Activated naive CD4-positive, alpha-beta T cell treated with anti-CD3 and anti-CD28 coated beads, Interleukin-2, amount 50 U/mL, for 16 hours (primary cell): ENCODE data around the gene CD320.
"Not testable (repeated sequence)": the region's sequence is repeated elsewhere in the genome, so short reads cannot be mapped to it uniquely, and the experiment has no call there.

Experiments used
- DNase-seq: peaks from one replicate; pipeline ENCODE4 v3.0.0-alpha.2; 2020

CD320 gene

DNA sequence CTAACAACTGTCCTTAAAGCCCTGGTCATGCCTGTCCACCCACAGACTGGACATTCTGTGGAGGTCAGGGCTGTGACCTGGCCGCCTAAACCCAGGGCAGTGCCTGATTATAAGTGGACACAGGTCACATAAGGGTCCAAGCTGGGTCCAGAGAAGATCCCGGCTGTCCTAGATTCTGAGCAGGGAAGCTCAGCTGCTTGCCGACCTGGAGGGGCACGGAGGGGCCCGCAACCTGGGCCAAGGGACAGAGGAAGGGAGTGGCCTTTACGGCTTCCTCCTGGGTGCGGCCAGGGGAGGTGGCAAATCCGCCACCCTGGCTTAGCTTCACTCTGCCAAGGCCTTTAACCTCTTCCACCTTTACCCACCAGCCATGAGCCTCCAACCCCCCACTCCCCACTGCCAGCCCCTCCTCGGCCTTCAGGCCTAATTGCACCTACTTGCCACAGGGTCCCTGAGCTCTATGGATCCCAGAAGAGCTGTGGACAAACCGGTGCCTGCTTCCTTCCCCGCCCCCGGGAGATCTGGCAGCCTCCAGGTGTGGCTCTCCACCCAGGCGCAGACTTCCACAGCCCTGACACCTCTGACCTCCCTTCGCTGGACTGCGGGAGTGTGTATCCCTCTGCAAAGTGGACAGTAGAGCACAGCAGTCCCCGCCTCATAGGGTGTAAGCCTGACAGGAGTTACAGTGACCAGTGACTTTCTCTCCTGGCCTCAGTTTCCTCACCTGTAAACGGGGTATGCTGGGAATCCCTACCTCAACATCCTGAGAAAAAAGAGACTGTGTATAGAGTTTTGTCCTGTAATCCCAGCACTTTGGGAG lies 1.7 kb downstream of the CD320 start:
- DNase-seq, result peak; percentile 11

DNA sequence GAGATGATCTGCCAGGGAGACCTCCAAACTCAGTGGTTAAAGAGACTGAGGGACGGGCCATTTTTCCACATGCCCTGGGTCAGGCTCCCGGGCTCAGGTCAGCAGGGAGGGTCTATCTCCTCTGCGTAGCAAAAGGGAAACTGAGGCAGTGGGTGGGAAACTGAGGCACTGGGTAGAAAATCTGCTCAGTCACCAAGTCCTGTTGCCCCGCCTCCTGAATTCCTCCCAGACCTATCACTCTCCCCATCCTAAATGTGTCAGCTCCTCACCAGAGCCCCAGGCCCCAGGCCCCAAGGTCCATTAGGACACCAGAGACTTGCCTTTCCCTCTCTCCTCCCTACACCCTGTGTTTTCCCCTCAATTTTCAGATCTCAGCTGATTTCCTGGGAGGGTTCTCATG lies 2.4 kb downstream of the CD320 start:
- peak; percentile 3 for DNase-seq

DNA sequence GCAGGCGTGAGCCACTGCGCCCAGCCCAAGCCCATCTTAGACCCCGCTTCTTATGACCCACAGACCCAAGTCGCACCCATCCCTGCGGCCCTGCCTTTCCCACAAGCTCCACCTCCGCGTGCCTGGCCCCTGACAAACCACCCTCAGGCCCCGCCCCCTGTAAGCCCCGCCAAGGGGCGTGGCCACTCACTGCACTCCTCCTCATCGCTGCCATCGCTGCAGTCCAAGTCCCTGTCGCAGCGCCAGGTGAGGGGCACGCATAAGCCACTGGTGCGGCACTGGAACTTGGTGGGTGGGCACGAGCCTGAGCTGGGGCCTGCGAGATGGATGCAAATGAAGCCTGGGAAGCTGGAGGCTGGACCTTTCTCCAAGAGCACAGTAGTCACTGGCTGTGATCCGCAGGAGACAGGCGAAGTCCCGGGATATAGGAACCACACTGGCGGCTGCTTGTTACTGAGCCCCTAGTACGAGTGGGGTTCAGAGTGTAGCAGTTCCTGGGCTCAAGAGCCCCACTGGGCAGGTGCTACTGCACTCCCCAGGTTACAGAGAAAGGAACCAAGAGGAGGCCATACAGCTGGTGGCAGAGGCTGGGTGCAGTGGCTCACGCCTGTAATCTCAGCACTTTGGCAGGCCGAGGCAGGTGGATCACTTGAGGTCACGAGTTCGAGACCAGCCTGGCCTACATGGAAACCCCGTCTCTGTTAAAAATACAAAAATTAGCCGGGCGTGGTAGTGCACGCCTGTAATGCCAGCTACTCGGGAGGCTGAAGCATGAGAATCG lies 3.1 kb downstream of the CD320 start:
- DNase-seq, result peak; percentile 41

DNA sequence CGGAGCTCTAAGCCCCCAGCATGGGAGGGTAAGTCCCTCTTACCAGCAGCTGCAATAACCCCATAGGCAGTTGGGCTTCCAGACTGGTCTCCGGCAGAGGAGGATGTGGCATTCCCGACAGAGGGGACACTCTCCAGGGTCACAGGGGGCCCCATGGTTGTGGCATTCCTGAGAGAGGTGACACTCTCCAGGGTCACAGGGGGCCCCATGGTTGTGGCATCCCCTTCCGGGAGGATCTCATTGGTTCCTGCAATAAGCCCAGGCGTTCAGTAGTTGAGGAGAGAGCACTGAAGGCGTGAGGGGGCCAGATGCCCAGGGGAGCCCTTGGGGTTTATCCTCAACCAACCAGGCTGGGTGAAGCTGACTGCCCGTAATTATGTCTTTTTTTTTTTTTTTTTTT lies 5.4 kb downstream of the CD320 start:
- no peak for DNase-seq

DNA sequence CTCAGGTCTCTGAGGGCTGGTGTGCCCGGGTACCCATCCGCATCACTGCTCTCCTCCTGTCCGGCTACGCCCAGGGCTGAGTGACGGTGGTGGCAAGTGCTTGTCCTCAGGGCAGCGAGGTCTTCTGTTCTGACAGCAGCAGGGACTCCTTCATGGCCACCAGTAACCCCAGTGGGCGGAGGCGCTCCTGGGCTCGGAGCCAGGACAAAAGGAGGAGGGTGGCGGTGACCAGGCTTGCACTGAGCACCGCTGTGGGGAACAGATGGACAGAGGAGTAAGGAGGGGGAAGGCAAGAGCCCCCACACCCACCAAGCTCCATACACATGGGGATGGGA lies 5.8 kb downstream of the CD320 start:
- DNase-seq, result peak; percentile 7

DNA sequence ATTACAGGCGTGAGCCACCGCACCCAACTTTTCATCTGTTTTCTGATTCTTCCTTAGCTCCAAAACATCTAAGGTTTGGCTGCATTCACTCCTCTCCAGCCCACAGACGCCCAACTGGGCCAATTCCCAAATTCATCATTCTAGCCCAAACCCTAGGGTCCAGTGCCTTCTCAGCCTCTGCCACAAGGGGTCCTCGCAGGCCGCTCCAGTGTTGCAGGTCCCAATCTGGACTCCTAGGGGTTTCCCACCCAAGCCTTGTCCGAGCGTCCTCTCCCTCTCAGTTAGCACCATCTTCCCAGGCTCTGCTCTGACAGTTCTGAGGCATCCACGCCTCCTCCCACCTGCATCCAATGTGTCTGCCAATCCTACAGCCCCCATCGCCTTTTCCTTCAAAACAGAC lies 16.8 kb downstream of the CD320 start:
- not testable (repeated sequence) for DNase-seq

DNA sequence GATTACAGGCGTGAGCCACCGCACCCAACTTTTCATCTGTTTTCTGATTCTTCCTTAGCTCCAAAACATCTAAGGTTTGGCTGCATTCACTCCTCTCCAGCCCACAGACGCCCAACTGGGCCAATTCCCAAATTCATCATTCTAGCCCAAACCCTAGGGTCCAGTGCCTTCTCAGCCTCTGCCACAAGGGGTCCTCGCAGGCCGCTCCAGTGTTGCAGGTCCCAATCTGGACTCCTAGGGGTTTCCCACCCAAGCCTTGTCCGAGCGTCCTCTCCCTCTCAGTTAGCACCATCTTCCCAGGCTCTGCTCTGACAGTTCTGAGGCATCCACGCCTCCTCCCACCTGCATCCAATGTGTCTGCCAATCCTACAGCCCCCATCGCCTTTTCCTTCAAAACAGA lies 31.6 kb downstream of the CD320 start:
- not testable (repeated sequence) for DNase-seq

DNA sequence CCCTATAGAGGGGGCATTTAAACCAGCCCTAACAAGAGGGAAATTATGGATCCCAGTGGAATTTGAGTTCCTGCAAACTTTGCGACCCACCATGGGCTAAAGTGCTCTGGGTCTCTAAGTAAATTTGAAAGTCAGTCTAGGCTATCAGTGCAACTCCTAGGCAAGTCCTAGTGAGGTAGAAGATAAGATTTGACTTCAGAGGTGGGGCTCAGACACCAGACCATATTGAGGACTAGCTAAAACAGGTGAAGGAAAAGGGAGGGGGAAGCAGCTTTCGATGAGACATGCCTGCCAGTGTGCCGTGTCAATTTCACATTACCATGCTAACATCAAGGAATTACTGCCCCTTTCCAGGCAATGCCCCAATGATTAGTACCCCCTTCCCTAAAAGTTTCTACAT lies 38.4 kb downstream of the CD320 start:
- DNase-seq, result no peak

DNA sequence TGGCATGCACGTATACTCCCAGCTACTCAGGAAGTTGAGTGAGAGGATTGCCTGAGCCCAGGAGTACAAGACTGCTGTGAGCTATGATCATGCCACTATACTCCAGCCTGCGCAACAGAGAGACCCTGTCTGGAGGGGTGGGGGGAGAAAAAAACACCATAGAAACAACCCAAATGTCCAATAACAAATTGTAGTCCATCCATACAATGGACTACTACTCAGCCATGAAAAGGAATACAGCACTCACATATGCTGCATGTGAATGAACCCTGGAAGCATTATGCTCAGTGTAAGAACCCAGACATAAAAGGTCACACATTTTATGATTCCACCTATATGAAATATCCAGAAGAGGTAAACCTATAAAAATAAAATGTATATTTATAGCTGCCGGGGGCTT lies 42.3 kb downstream of the CD320 start:
- no peak for DNase-seq

DNA sequence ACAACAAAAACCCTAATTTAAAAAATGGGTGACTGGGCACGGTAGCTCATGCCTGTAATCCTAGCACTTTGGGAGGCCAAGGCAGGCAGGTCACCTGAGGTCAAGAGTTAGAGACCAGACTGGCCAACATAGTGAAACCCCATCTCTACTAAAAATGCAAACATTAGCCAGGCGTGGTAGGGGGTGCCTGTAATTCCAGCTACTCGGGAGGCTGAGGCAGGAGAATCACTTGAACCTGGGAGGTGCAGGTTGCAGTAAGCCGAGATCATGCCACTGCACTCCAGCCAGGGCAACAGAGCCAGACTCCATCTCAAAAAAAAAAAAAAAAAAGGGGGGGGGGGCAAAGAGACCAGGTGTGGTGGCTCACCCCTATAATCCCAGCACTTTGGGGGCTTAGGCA lies 43.9 kb downstream of the CD320 start:
- DNase-seq, result not testable (repeated sequence)

DNA sequence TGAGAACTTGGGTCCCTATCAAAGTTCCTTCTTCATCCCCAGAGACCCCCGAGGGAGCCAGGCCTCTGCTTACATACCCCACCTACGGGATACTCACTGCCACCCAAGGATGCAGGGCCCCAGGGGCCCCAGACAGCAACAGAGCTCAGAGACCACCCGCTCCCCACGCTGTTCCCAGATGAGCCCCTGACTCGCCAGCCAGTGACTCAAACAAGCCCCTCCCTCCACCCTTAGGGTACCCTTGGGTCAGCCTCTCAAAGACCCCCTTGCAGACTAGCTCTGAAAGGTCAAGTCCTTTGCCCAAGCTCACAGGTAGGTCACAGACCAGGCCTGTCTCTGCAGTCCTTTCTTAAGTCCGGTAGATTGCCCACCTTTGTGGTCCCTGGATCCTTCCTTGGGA lies 45.7 kb downstream of the CD320 start:
- no peak for DNase-seq

DNA sequence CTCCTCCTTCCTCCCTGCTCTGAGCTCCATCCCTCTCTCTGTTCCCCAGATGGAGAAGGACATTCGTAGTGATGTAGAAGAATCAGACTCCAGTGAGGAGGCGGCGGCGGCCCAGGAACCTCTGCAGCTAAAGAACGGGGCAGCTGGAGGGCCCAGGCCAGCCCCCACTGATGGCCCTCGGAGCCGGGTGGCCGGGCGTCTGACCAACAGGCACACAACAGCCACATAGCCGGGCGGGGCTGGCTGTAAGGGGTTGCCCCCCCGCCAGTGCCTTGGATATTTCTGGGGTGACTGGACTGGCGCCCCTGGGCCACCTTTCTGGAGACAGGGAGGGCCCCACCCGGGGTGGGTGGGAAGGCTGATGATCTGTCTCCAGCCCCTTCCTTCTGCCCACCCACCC lies 46.3 kb downstream of the CD320 start:
- no peak for DNase-seq

DNA sequence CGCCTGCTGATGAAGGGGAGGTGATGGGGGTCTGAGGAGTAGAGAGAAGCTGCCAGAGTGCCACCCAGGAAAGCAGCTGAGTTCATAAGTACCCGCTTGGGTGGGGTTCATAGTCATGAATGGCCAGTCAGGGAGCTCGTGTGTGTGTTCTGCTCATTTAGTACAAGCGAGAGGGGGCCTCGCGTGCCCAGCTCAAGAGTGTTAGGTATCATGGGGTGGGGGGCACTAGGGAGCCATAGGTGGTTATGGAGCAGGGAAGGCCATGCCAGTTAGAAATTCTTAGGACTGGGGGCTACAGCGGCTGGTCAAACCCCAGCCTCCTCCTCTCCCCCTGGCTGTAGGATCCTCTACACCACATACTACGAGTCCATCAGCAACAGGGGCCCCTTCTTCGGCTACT lies 46.8 kb downstream of the CD320 start:
- DNase-seq, result no peak

DNA sequence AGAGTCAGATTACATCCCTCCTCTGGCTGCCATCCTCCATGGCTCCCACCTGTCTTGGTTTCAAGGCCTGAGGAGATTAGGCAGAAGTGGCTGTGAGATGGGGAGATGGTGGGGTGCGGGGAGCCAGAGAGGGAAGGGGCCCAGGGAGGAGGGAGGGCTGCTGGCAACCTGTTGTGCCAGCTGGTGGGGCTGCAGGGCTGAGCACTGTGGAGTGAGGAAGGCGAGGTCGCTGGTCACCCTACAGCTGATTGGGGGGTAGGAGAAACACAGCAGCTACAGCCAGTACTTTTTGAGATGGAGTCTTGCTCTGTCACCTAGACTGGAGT lies 48.3 kb downstream of the CD320 start:
- no peak for DNase-seq

DNA sequence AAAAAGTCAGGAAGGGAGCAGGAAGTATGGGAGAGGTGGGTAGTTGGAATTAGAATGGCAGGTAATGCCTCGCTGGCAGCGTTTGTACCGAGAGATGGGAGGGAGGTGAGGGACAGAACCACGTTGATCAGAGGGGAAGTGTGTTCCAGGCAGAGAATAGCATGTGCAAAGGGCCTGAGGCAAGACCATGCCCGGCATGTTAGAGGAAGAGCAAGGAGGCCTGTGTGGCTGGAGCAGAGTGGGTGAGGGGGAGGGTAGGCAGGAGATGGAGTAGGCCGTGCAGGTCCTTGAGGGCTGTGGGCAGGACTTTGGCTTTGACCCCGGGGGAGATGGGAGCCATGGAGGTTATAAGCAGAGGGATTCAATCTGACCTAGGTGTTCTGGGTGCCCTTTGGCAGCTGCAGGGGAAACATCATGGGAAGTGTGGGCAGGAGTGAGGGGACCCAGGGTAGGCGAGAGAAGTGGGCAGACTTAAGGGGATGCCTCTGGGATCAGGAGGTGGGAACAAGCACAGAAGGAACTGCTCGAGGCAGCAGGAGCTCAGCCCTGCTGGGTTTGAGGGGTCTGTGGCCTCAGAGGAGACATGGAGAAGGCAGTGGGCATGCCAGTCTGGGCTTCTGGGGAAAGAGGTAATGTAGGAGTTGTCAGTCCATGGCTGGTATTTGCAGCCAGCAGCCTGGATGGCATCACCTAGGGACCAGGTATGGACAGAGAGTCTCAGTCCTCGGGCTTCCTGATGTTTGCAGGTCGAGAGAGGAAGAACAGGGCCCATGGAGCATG lies 48.8 kb downstream of the CD320 start:
- DNase-seq, result no peak

DNA sequence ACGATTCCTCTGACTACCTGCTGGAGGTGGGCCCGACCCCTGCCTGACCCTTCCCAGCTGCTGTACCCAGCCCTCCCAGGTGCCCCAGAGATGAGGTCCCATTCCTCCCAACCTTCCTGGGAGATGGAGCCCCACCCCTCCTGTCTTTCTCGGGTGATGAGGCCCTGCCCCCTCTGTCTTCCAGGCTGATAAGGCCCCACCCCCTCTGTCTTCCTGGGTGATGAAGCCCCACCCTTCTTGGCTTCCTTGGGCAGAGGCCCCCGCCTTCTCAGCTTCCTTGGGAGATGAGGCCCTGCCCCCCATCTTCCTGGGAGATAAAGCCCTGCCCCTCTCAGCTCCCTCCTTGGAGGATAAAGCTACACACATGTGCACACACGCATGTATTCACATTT lies 51.1 kb downstream of the CD320 start:
- DNase-seq, result no peak

DNA sequence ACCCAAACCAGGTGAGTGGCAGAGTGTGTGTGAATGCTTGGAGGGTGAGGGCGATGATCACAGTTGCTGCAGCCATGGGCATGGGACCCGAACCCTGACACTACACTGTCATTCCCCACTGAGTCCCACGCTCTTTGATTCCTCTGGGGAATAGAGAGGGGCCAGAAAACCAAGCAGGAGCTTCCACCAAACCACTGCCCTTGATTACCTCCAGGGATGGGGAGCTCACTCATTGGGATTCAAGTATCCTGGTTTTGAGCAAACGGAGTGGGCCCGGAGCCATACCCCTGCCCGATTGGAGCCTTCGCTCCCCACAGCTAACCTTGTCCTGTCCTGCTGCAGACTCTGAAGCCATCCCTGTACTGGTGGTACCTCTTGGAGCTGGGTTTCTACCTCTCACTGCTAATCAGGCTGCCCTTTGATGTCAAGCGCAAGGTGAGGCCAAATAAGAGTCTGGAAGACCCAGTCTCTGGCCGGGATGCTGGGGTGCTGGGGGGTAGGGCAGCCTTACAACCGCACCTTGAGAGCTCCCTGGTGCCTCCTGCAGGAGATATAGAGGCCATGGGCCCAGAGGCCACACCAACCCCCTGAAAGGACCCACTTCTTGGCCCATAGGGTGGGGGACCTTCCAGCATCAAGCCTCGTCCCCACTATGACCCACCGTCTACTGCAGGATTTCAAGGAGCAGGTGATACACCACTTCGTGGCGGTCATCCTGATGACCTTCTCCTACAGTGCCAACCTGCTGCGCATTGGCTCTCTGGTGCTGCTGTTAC lies 51.7 kb downstream of the CD320 start:
- no peak for DNase-seq

DNA sequence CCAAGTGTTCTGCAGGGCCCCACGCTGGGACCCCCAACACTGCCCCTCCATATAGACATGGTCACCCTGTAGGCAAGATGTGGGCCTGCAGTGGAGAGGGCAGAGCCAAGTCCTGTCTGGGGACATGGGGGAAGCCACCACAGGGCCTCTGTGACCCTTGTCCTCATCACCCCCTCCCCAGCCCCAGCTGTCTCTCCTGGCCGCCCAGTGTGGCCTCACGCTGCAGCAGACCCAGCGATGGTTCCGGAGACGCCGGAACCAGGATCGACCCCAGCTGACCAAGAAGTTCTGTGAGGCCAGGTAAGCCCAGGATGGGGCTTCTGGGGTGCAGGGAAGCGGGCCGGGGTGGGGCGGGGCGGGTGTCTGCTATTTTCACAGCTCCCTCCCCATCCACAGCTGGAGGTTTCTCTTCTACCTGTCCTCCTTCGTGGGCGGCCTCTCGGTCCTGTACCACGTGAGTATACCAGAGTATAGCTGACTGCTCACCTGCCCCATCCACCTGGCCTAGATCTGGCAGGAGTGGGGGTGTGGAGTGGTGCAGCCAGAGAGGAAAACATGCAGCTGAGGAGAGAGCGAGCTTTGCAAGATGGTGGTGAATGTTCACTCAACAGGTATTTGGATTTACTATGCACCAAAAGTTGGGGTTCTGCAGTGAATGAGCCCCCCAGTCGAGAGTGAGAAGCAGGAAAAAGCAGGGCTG lies 52.6 kb downstream of the CD320 start:
- no peak for DNase-seq

DNA sequence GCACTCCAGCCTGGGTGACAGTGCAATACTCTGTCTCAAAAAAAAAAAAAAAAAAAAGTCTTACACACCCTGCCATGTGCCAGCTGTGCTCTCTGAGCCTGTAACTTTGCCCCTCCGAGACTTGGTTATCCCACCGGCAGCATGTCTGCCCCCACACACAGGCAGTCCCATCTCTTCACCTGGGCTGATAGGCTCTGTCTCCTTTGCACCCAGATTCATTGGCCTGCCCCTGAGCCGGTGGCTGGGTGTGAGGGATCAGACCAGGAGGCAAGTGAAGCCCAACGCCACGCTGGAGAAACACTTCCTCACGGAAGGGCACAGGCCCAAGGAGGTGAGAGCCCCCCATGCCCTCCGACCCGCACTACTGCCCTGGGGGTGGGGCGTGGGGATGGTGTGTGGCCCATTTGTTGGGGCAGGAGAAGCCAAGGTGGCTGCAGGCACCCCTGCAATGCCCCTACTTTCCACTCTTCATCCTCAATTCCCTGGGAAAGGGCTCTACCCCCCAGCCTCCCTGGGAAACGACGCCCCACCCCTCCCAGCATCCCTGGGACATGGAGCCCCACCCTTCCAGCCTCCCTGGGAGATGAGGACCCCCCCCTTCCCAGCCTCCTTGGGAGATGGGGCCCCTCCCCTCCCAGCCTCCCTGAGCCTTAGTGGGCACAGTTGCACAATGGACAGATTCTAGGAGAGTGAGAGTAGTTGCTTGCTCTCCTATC lies 53.7 kb downstream of the CD320 start:
- DNase-seq, result no peak

DNA sequence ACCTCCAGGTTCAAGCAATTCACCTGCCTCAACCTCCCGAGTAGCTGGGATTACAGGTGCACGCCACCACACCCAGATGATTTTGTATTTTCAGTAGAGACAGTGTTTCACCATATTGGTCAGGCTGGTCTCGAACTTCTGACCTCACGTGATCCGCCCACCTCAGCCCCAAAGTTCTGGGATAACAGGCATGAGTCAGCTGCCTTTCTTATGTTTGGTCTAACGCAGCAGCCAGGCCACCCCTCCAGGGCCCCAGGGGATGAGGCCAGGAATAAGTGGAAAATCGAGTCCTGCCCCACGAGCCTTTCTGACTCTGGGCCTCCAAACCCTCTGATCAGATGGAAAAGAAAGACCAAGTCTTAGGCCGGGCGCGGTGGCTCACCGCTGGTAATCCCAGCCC lies 54.5 kb downstream of the CD320 start:
- DNase-seq, result no peak

DNA sequence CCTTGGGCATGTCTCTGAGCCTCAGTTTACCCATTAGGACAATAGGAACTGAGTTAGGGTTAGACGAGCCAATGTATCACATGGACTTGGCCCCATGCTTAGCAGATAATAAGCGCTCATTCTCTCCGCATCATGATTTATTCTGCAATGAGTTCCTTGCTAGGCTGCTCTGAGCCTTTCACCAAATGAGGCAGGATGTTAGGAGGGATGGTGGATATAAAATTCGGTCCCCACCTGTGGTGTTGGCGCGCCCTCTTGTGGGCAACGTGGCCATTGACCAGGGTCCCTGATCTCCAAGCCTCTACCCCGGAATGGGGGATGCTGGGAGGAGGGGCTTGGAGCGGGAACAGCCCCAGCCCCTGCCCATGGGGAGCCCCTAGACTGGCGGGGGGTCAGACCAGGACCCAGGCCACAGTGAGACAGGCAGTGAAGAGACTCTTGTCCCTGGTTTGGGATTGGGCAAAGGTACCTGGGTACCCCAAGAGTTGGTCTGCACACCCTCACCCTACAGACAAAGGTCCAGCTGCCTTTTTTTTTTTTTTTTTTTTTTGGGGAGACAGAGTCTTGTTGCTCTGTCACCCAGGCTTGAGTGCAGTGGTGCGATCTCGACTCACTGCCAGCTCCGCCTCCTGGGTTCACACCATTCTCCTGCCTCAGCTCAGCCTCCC lies 55.1 kb downstream of the CD320 start:
- peak; percentile 83 for DNase-seq
